ENCODE measurements around the gene DNAH3. TPM values are rescaled to one million over a fixed set of nuclear protein-coding genes. Genes with fewer than 3 reads are reported as not detected.

DNAH3 gene
- total RNA-seq, 2 donors from 2014 or later, result 4.8 to 4.9 TPM

Other genes with a start within 250 kb of the DNAH3 start
- gene LDAF1, start 7.8 kb upstream of the DNAH3 start, total RNA-seq, result 10 to 100 TPM; 35.1 to 58.9 TPM
- gene ZP2, start 60.7 kb upstream of the DNAH3 start, total RNA-seq, result under 1 TPM in 1 of 2 donors, not detected in 1; 0.18 TPM
- gene ANKS4B, start 82.9 kb upstream of the DNAH3 start, total RNA-seq, result 10 to 100 TPM; 47.2 to 56.1 TPM
- 10 to 100 TPM; 12.9 to 15.7 TPM for gene CRYM, start 127.4 kb upstream of the DNAH3 start, total RNA-seq